GM12878 (cell line): ENCODE data around the gene TBC1D5. TPM values are rescaled to one million over a fixed set of nuclear protein-coding genes. Genes with fewer than 3 reads are reported as not detected.

Experiments used
- ATAC-seq: fragments of 200-7000 bp; cut with Tn5 transposase; 3 replicates; pipeline ENCODE4 v1.9.1; 2020; ENCODE audit warnings: mild to moderate bottlenecking, moderate library complexity
- BruUV-seq: library from RNA; stranded (reverse); fragments of 400-500 nt; replicated peaks from 2 replicates; lab custom pipeline; 2021; lab: Mats Ljungman, UMichigan
- CTCF ChIA-PET: fragments of 300-600 bp; sonication (Branson Sonifier 250); formaldehyde crosslinking; extraction: SDS; loops from one replicate; lab custom pipeline; 2021; ENCODE audit warnings: inconsistent platforms; lab: Yijun Ruan, JAX
- POLR2A ChIA-PET: fragments of 350-600 bp; formaldehyde crosslinking; extraction: SDS; loops from one replicate; lab custom pipeline; 2021; ENCODE audit warnings: inconsistent platforms; lab: Charles Lee
- RAD21 ChIA-PET: fragments of 300-600 bp; sonication (Branson Sonifier 250); formaldehyde crosslinking; loops from one replicate; lab custom pipeline; 2023; ENCODE audit warnings: antibody characterized with exemption; ENCODE audit not compliant: unreplicated experiment; lab: Charles Lee
- SMC1A ChIA-PET: fragments of 300-600 bp; sonication (Branson Sonifier 250); formaldehyde crosslinking; loops from one replicate; lab custom pipeline; 2023; ENCODE audit not compliant: unreplicated experiment, uncharacterized antibody; lab: Charles Lee
- DNase-seq: peaks from one replicate; pipeline ENCODE4 v3.0.0-alpha.2; 2011; ENCODE audit warnings: low read depth, low spot score
- FAIRE-seq: peaks from 3 replicates; lab custom pipeline; 2011; peaks lifted over from hg19 to GRCh38; lab: Jason Lieb, UNC
- H2AFZ ChIP-seq: 2 replicates; pipeline ENCODE4 v1.6.0; 2011; ENCODE audit warnings: low read depth, low read length, control low read depth; ENCODE audit not compliant: control insufficient read depth
- H3K27ac ChIP-seq: 2 replicates; pipeline ENCODE4 v1.5.1; 2011; ENCODE audit warnings: control low read depth; ENCODE audit not compliant: control insufficient read depth, insufficient read depth
- H3K27me3 ChIP-seq, 2 experiments: replicated peaks in 1 of 2; 2 replicates each; pipeline versions ENCODE4 v1.6.0 to v1.6.1; 2011; ENCODE audit warnings: low read length in 1 of 2; ENCODE audit not compliant: control insufficient read depth in 2 of 2, insufficient read depth in 2 of 2
- H3K36me3 ChIP-seq, 2 experiments: 2 replicates each; pipeline ENCODE4 v1.5.1; 2011; ENCODE audit warnings: low read length in 1 of 2; ENCODE audit not compliant: control insufficient read depth in 2 of 2, insufficient read depth in 2 of 2
- H3K4me1 ChIP-seq: 2 replicates; pipeline ENCODE4 v1.6.1; 2011; ENCODE audit warnings: mild to moderate bottlenecking, low read length, moderate library complexity, mixed read lengths; ENCODE audit not compliant: control insufficient read depth, insufficient read depth
- H3K4me2 ChIP-seq: 2 replicates; pipeline ENCODE4 v1.6.0; 2011; ENCODE audit warnings: control low read depth; ENCODE audit not compliant: control insufficient read depth, insufficient read depth
- H3K4me3 ChIP-seq: fragments of 200-600 bp; sonication (generic); 2 replicates; pipeline ENCODE4 v1.5.1; 2016
- H3K79me2 ChIP-seq: 2 replicates; pipeline ENCODE4 v1.6.0; 2011; ENCODE audit warnings: low read length; ENCODE audit not compliant: control insufficient read depth, insufficient read depth
- H3K9ac ChIP-seq: 2 replicates; pipeline ENCODE4 v1.8.0; 2011; ENCODE audit warnings: low read length, control low read depth, mixed read lengths; ENCODE audit not compliant: control insufficient read depth, insufficient read depth
- H3K9me3 ChIP-seq: replicated peaks from 3 replicates; pipeline ENCODE4 v1.5.1; 2011; ENCODE audit warnings: mild to moderate bottlenecking, low read length; ENCODE audit not compliant: control insufficient read depth, insufficient read depth
- H4K20me1 ChIP-seq: 2 replicates; pipeline ENCODE4 v1.6.0; 2011; ENCODE audit not compliant: control insufficient read depth, insufficient read depth
- CEBPZ ChIP-seq: fragments of 150-350 bp; IDR thresholded peaks from 2 replicates; pipeline ENCODE4 v1.6.1; 2016; ENCODE audit warnings: low read depth, low read length
- KLF5 ChIP-seq: fragments of 450-650 bp; IDR thresholded peaks from 2 replicates; pipeline ENCODE4 v1.6.1; 2014; ENCODE audit warnings: mild to moderate bottlenecking; ENCODE audit not compliant: partially characterized antibody
- NFIC ChIP-seq: IDR thresholded peaks from 2 replicates; pipeline ENCODE4 v1.6.1; 2012; ENCODE audit warnings: low read depth, mild to moderate bottlenecking, inconsistent platforms, low read length, moderate library complexity
- POLR2A ChIP-seq: IDR thresholded peaks from 2 replicates; pipeline ENCODE4 v1.6.1; 2011; ENCODE audit warnings: low read depth, mild to moderate bottlenecking, low read length
- RCOR1 ChIP-seq: conservative IDR thresholded peaks from 2 replicates; pipeline ENCODE4 v1.6.1; 2012; ENCODE audit warnings: low read depth, low read length, improper control_type of control experiment
- RELA ChIP-seq: fragments of 450-650 bp; IDR thresholded peaks from 2 replicates; pipeline ENCODE4 v1.8.0; 2014; ENCODE audit warnings: borderline replicate concordance; ENCODE audit not compliant: partially characterized antibody
- RELB ChIP-seq: fragments of 450-650 bp; IDR thresholded peaks from 2 replicates; pipeline ENCODE4 v1.6.1; 2017; ENCODE audit warnings: low read depth, mild to moderate bottlenecking, moderate library complexity
- SIN3A ChIP-seq: IDR thresholded peaks from 2 replicates; pipeline ENCODE4 v1.6.1; 2012; ENCODE audit warnings: low read depth, low read length, improper control_type of control experiment
- SREBF2 ChIP-seq: IDR thresholded peaks from 2 replicates; pipeline ENCODE4 v1.6.1; 2012; ENCODE audit warnings: mild to moderate bottlenecking, low read length
- SUPT20H ChIP-seq: IDR thresholded peaks from 2 replicates; pipeline ENCODE4 v1.6.1; 2011; ENCODE audit warnings: low read depth, mild to moderate bottlenecking, low read length, moderate library complexity, borderline replicate concordance; ENCODE audit not compliant: control insufficient read depth
- SUZ12 ChIP-seq: fragments of 200-600 bp; sonication (generic); IDR thresholded peaks from one replicate; pipeline ENCODE4 v1.6.1; 2018; ENCODE audit warnings: antibody characterized with exemption, mild to moderate bottlenecking; ENCODE audit not compliant: unreplicated experiment
- in situ Hi-C: fragments of 300-500 bp; cut with MboI; formaldehyde crosslinking; loops from 9 replicates; pipeline ENCODE4 v1.14.3; 2018; ENCODE audit warnings: mixed read lengths
- intact Hi-C: fragments of 100-400 bp; cut with micrococcal nuclease; formaldehyde crosslinking; loops from one replicate; pipeline ENCODE4 v1.14.2; 2022; ENCODE audit not compliant: unreplicated experiment
- polyA plus RNA-seq, 11 experiments: library from polyadenylated mRNA; depleted of rRNA in 4 of 11; unstranded in 6 of 11; stranded (reverse) in 5 of 11; fragments of >200 nt; fragmentation: Nextera tagmentation in 4 of 11; fragmentation: Illumina TruSeq in 1 of 11; extraction: Ambion mirVana in 4 of 11; extraction: Trizol in 1 of 11; gene quantifications; 1 replicate in 1 of 11; 2 replicates in 10 of 11; pipeline versions ENCODE4 v1.2.1 to v1.2.3, GENCODE V29; 2011 to 2016; ENCODE audit warnings: inconsistent platforms in 2 of 11, missing spikeins in 2 of 11, low read depth in 1 of 11
- total RNA-seq, 4 experiments: library from RNA; depleted of rRNA in 3 of 4; stranded (reverse); fragments of >200 nt in 3 of 4; fragmentation: Illumina TruSeq in 1 of 4; extraction: Trizol in 1 of 4; gene quantifications; 2 replicates each; pipeline versions ENCODE4 v1.2.1 to v1.2.3, GENCODE V29; 2013 to 2021

The TBC1D5 gene
- total and polyA plus RNA-seq, 10 of the 15 experiments (the other 5 are each of a cell fraction or from before 2014, with no cell fraction given), result 5.5 to 61.0 (median 43.8) TPM

- FAIRE-seq (no peak), DNase-seq (no peak), ATAC-seq (no peak)
- intact Hi-C loops, result no loop called here
- H4K20me1 ChIP-seq, result no peaks in the 10 kb centered on the region
- ChIA-PET RAD21 (no interaction called here), POLR2A (no interaction called here), SMC1A (interaction anchor here (1.2 kb wide), 1 partner anchor 9 kb away, joined by 3 read pairs; no protein-coding TSS in a partner anchor), CTCF (interaction anchor here (1.3 kb wide), 1 partner anchor 8 kb away, joined by 5 read pairs; no protein-coding TSS in a partner anchor)
- no TSS peak for BruUV-seq
- no peaks in the 10 kb centered on the region for H3K9me3 ChIP-seq
- in situ Hi-C loops, result no loop called here
- no peak overlapping the region for H2AFZ ChIP-seq
- TF ChIP-seq SIN3A (no peak), CEBPZ (no peak), NFIC (no peak), KLF5 (no peak), POLR2A (no peak), RCOR1 (no peak), SREBF2 (no peak), SUPT20H (no peak), RELB (no peak), RELA (no peak), SUZ12 (no peak)
- H3K27ac ChIP-seq, result no peak overlapping the region
- H3K9ac ChIP-seq, result no peak overlapping the region
- H3K36me3 ChIP-seq, result no peaks in the 10 kb centered on the region
- no peaks in the 10 kb centered on the region for H3K79me2 ChIP-seq
- no peaks in the 10 kb centered on the region for H3K27me3 ChIP-seq
- no peak overlapping the region for H3K4me3 ChIP-seq
- no peaks in the 10 kb centered on the region for H3K4me1 ChIP-seq
- H3K4me2 ChIP-seq, result no peak overlapping the region
These were observed 428.3 kb downstream of the TBC1D5 start for GRCh38 chr3:17314171-17314570.
